ENCODE data around the gene NMRK1. TPM values are rescaled to one million over a fixed set of nuclear protein-coding genes. Genes with fewer than 3 reads are reported as not detected.
A peak's percentile ranks its signal among the peaks of the same experiment; 100 is the strongest.

Gene NMRK1
- total and polyA plus RNA-seq, 2 donors (not counting 1 experiment from before 2014, with no cell fraction given) = 10.1 TPM

- H3K9ac ChIP-seq (ENCODE audit: low read length) = no peak overlapping the region
- H3K27me3 ChIP-seq (replicated peaks in 1 of 4; ENCODE audit: control extremely low read depth in 1 of 4, control insufficient read depth in 3 of 4, insufficient read depth in 4 of 4, low read length in 3 of 4) = no peaks in the 10 kb centered on the region
- H3K9me3 ChIP-seq (ENCODE audit: control extremely low read depth in 1 of 3, control insufficient read depth in 2 of 3, insufficient read depth in 1 of 3, low read length in 2 of 3) = no peaks in the 10 kb centered on the region
- H3K4me3 Mint-ChIP-seq = peak overlapping the region; percentile 58
- peaks cover 16% of the 10 kb centered on the region for H4K20me1 ChIP-seq (ENCODE audit: control insufficient read depth, insufficient read depth, low read length, poor library complexity, severe bottlenecking)
- H2AFZ ChIP-seq (ENCODE audit: insufficient read depth, low read depth, low read length, poor library complexity, severe bottlenecking) = no peak overlapping the region
- peak overlapping the region; percentile 73 for H3K27ac Mint-ChIP-seq
- H3K4me1 ChIP-seq (ENCODE audit: control insufficient read depth in 2 of 2, insufficient read depth in 2 of 2, low read length in 2 of 2) = peaks cover 33 to 35% of the 10 kb centered on the region in 2 donors
- no peak overlapping the region for H3K27ac ChIP-seq (ENCODE audit: low read length in 2 of 2)
- H3K9me3 Mint-ChIP-seq (ENCODE audit: insufficient read depth) = no peaks in the 10 kb centered on the region
- no peak overlapping the region for H3K4me2 ChIP-seq (replicated peaks; ENCODE audit: low read depth, low read length, poor library complexity, severe bottlenecking)
- TF ChIP-seq EZH2 (IDR thresholded peaks at IDR 0.05; ENCODE audit: borderline replicate concordance, insufficient read depth, low read depth, low read length, poor library complexity, severe bottlenecking) = no peak
- no peak for TF ChIP-seq CTCF (IDR thresholded peaks at IDR 0.05)
- H3K27me3 Mint-ChIP-seq = no peaks in the 10 kb centered on the region
- ChIA-PET CTCF (interaction anchor here (0.7 to 6.4 kb wide), 7 partner anchors 10 to 311 kb away, joined by 3 to 45 read pairs (median 6); partner anchors contain the start of genes C9orf40 and CARNMT1), POLR2A (no interaction called here)
- peaks cover 34% of the 10 kb centered on the region for H3K79me2 ChIP-seq (ENCODE audit: control insufficient read depth, insufficient read depth, low read length)
- intact Hi-C loops (cut with micrococcal nuclease) = loop anchor here (5.0 kb wide), 1 partner anchor 33 kb away; no protein-coding TSS in a partner anchor
- H3K36me3 ChIP-seq (replicated peaks in 1 of 2; ENCODE audit: control extremely low read depth in 1 of 2, control insufficient read depth in 1 of 2, extremely low read depth in 1 of 2, insufficient read depth in 2 of 2, low read length in 1 of 2) = peaks cover 0 to 6% of the 10 kb centered on the region in 2 experiments
- WGBS (ENCODE audit: insufficient coverage) = no CpG with 5 or more reads among the region's 1 CpG
- no peak for ATAC-seq (ENCODE audit: low read depth)
- H3K4me3 ChIP-seq (ENCODE audit: control extremely low read depth in 1 of 5, extremely low read depth in 1 of 5, insufficient read depth in 1 of 5, low read depth in 2 of 5, low read length in 4 of 5) = no peak overlapping the region
- no peak for DNase-seq
- peaks cover 27% of the 10 kb centered on the region for H3K4me1 Mint-ChIP-seq
Observed at GRCh38 chr9:75085640-75086039, 2.3 kb downstream of the NMRK1 start.

- CTCF ChIA-PET = interaction anchor here (0.7 to 2.3 kb wide), 4 partner anchors 9 to 310 kb away, joined by 3 to 17 read pairs (median 4); partner anchors contain the start of gene CARNMT1
- no peak overlapping the region for H3K4me3 Mint-ChIP-seq
Observed at GRCh38 chr9:75084081-75084672, 3.8 kb downstream of the NMRK1 start.

More at GRCh38 chr9:75084081-75084672, 3.8 kb downstream of the NMRK1 start:
- Mint-ChIP-seq H3K4me1 (peaks cover 14% of the 10 kb centered on the region), H3K9me3 (ENCODE audit: insufficient read depth) (no peaks in the 10 kb centered on the region), H3K27me3 (no peaks in the 10 kb centered on the region), H3K27ac (no peak overlapping the region)
- Histone ChIP-seq H3K27ac (ENCODE audit: low read length in 2 of 2) (no peak overlapping the region), H4K20me1 (ENCODE audit: control insufficient read depth, insufficient read depth, low read length, poor library complexity, severe bottlenecking) (peaks cover 2% of the 10 kb centered on the region), H2AFZ (ENCODE audit: insufficient read depth, low read depth, low read length, poor library complexity, severe bottlenecking) (no peak overlapping the region), H3K4me3 (ENCODE audit: control extremely low read depth in 1 of 5, extremely low read depth in 1 of 5, insufficient read depth in 1 of 5, low read depth in 2 of 5, low read length in 4 of 5) (no peak overlapping the region), H3K4me2 (replicated peaks; ENCODE audit: low read depth, low read length, poor library complexity, severe bottlenecking) (no peak overlapping the region), H3K27me3 (replicated peaks in 1 of 4; ENCODE audit: control extremely low read depth in 1 of 4, control insufficient read depth in 3 of 4, insufficient read depth in 4 of 4, low read length in 3 of 4) (no peaks in the 10 kb centered on the region), H3K9me3 (ENCODE audit: control extremely low read depth in 1 of 3, control insufficient read depth in 2 of 3, insufficient read depth in 1 of 3, low read length in 2 of 3) (no peaks in the 10 kb centered on the region), H3K79me2 (ENCODE audit: control insufficient read depth, insufficient read depth, low read length) (peaks cover 19% of the 10 kb centered on the region), H3K4me1 (ENCODE audit: control insufficient read depth in 2 of 2, insufficient read depth in 2 of 2, low read length in 2 of 2) (peaks cover 20 to 25% of the 10 kb centered on the region in 2 donors), H3K9ac (ENCODE audit: low read length) (no peak overlapping the region), H3K36me3 (replicated peaks in 1 of 2; ENCODE audit: control extremely low read depth in 1 of 2, control insufficient read depth in 1 of 2, extremely low read depth in 1 of 2, insufficient read depth in 2 of 2, low read length in 1 of 2) (peaks cover 0 to 6% of the 10 kb centered on the region in 2 experiments)
- DNase-seq (no peak), ATAC-seq (ENCODE audit: low read depth) (no peak)
- intact Hi-C loops (cut with micrococcal nuclease) = no loop called here
- TF ChIP-seq CTCF (IDR thresholded peaks at IDR 0.05) (no peak), EZH2 (IDR thresholded peaks at IDR 0.05; ENCODE audit: borderline replicate concordance, insufficient read depth, low read depth, low read length, poor library complexity, severe bottlenecking) (no peak)
- 100% methylated on average over 2 of the region's 5 CpGs for WGBS (ENCODE audit: insufficient coverage)
- POLR2A ChIA-PET = no interaction called here
